ENCODE measurements around the gene SV2C.

SV2C gene

DNA sequence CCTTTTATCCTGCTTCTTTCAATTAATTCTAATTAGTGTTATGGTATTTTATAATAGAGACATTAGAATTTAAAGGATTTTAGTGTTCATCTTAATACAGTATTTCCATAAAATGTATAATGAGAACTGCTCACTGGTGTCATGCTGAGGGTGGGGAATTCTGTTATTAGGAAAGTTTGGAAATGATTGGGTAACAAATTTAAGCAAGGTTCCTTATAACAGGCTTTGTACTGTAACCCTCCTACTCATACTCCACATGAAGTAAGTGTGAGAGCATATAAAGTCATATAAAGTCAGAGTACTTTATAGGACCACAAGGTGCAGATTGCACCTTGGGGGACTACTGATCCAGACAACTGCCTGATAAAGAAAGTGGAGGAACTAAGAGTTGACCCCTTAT lies 42.2 kb downstream of the SV2C start:
- H3K4me3 ChIP-seq (ENCODE audit: control insufficient read depth, low read depth, low read length): no peak overlapping the region
- no peak for DNase-seq (ENCODE audit: low read depth)
- TF ChIP-seq, protein P1, sequence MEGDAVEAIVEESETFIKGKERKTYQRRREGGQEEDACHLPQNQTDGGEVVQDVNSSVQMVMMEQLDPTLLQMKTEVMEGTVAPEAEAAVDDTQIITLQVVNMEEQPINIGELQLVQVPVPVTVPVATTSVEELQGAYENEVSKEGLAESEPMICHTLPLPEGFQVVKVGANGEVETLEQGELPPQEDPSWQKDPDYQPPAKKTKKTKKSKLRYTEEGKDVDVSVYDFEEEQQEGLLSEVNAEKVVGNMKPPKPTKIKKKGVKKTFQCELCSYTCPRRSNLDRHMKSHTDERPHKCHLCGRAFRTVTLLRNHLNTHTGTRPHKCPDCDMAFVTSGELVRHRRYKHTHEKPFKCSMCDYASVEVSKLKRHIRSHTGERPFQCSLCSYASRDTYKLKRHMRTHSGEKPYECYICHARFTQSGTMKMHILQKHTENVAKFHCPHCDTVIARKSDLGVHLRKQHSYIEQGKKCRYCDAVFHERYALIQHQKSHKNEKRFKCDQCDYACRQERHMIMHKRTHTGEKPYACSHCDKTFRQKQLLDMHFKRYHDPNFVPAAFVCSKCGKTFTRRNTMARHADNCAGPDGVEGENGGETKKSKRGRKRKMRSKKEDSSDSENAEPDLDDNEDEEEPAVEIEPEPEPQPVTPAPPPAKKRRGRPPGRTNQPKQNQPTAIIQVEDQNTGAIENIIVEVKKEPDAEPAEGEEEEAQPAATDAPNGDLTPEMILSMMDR (IDR thresholded peaks at IDR 0.05; ENCODE audit: control insufficient read depth, insufficient read depth, low read depth, low read length, missing control alignments): no peak

DNA sequence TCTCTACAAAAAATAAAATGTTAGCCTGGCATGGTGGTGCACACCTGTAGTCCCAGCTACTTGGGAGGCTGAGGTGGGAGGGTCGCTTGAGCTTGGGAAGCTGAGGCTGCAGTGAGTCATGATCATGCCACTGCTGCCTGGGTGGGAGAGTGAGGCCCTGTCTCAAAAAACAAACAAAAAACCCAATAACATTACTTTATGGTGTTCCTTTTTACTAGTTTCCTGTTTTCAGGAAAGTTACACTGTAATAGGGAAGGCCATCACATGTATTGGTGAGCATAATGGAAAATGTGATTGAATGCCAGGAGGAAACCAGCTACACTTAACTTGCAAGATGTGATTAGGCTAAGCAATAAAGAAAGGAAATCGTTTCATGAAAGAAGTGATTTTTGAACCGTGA lies 42.7 kb downstream of the SV2C start:
- TF ChIP-seq, protein P1 (IDR thresholded peaks at IDR 0.05; ENCODE audit: control insufficient read depth, insufficient read depth, low read depth, low read length, missing control alignments): no peak

GRCh38 chr5:76134003-76134402 lies 50.8 kb downstream of the SV2C start:
- no peak overlapping the region for H3K4me3 ChIP-seq (ENCODE audit: control insufficient read depth, low read depth, low read length)
- DNase-seq (ENCODE audit: low read depth): no peak
- TF ChIP-seq, protein P1 (IDR thresholded peaks at IDR 0.05; ENCODE audit: control insufficient read depth, insufficient read depth, low read depth, low read length, missing control alignments): no peak

More for the DNA sequence above, 42.7 kb downstream of the SV2C start:
- DNase-seq (ENCODE audit: low read depth): no peak
- H3K4me3 ChIP-seq (ENCODE audit: control insufficient read depth, low read depth, low read length): no peak overlapping the region

- no peak overlapping the region for H3K4me3 ChIP-seq (ENCODE audit: control insufficient read depth, low read depth, low read length)
- DNase-seq (ENCODE audit: low read depth): no peak
- TF ChIP-seq, protein P1 (IDR thresholded peaks at IDR 0.05; ENCODE audit: control insufficient read depth, insufficient read depth, low read depth, low read length, missing control alignments): no peak
These were observed 51.5 kb downstream of the SV2C start for GRCh38 chr5:76134646-76135045.

GRCh38 chr5:76137887-76138542 lies 54.8 kb downstream of the SV2C start:
- TF ChIP-seq, protein P1 (IDR thresholded peaks at IDR 0.05; ENCODE audit: control insufficient read depth, insufficient read depth, low read depth, low read length, missing control alignments): no peak
- H3K4me3 ChIP-seq (ENCODE audit: control insufficient read depth, low read depth, low read length): no peak overlapping the region
- no peak for DNase-seq (ENCODE audit: low read depth)

- DNase-seq (ENCODE audit: low read depth): no peak
- TF ChIP-seq, protein P1 (IDR thresholded peaks at IDR 0.05; ENCODE audit: control insufficient read depth, insufficient read depth, low read depth, low read length, missing control alignments): no peak
- no peak overlapping the region for H3K4me3 ChIP-seq (ENCODE audit: control insufficient read depth, low read depth, low read length)
These were observed 60.7 kb downstream of the SV2C start for GRCh38 chr5:76143884-76144283.
